HUDEP-2 (cell line): ENCODE measurements around the gene PPP1R1B.

ENCODE experiments used
- DNase-seq, 76 experiments: peaks; one replicate each; lab custom pipeline; 2025; ENCODE audit not compliant: unreplicated experiment in 76 of 76; lab: John Stamatoyannopoulos, UW

Gene PPP1R1B

GRCh38 chr17:39612935-39613464 lies 13.8 kb upstream of the PPP1R1B start:
- DNase-seq = no peak

GRCh38 chr17:39614545-39615157 lies 12.1 kb upstream of the PPP1R1B start:
- DNase-seq = no peak

- no peak for DNase-seq
These were observed 11.3 kb upstream of the PPP1R1B start for GRCh38 chr17:39615434-39615833.

- peak in 1 of 76 experiments; percentile 27 for DNase-seq
These were observed 9.7 kb upstream of the PPP1R1B start for GRCh38 chr17:39617100-39617445.

- peak in 58 of 76 experiments; percentile 16 to 72 (median 49) for DNase-seq
These were observed 9.1 kb upstream of the PPP1R1B start for GRCh38 chr17:39617446-39618245.

- peak in 2 of 76 experiments; percentile 16 to 45 for DNase-seq
These were observed 8.4 kb upstream of the PPP1R1B start for GRCh38 chr17:39618246-39618913.

- no peak for DNase-seq
These were observed 7.6 kb upstream of the PPP1R1B start for GRCh38 chr17:39618956-39619785.

- no peak for DNase-seq
These were observed 7.0 kb upstream of the PPP1R1B start for GRCh38 chr17:39619786-39620101.

GRCh38 chr17:39621523-39622379 lies 5.0 kb upstream of the PPP1R1B start:
- peak in 71 of 76 experiments; percentile 7 to 90 (median 70) for DNase-seq

- DNase-seq = no peak
These were observed 4.3 kb upstream of the PPP1R1B start for GRCh38 chr17:39622380-39623006.

GRCh38 chr17:39623356-39623950 lies 3.3 kb upstream of the PPP1R1B start:
- peak in 67 of 76 experiments; percentile 17 to 88 (median 66) for DNase-seq

- DNase-seq = no peak
These were observed 2.4 kb upstream of the PPP1R1B start for GRCh38 chr17:39624313-39624712.

GRCh38 chr17:39625198-39625785 lies 1.5 kb upstream of the PPP1R1B start:
- DNase-seq = no peak

GRCh38 chr17:39627047-39627711 lies 427 bp downstream of the PPP1R1B start:
- no peak for DNase-seq

GRCh38 chr17:39627712-39628516 lies 1.2 kb downstream of the PPP1R1B start:
- DNase-seq = no peak

GRCh38 chr17:39628655-39629493 lies 2.1 kb downstream of the PPP1R1B start:
- no peak for DNase-seq
